ENCODE results near the gene ZNF691.
"Not testable (repeated sequence)": the region's sequence is repeated elsewhere in the genome, so short reads cannot be mapped to it uniquely, and the experiment has no call there.

The ZNF691 gene

GRCh38 chr1:42846257-42847110, at the start of gene ZNF691:
Gene ZNF691, plus strand, starts transcription at chr1:42846613. Its CDS starts 3,046 bp downstream, at chr1:42849659.
- DNase-seq (ENCODE audit: low read depth), result peak; percentile 55

GRCh38 chr1:42797414-42797813, 49.0 kb upstream of the ZNF691 start:
- DNase-seq (ENCODE audit: low read depth), result no peak

GRCh38 chr1:42797979-42798378, 48.4 kb upstream of the ZNF691 start:
- no peak for DNase-seq (ENCODE audit: low read depth)

- no peak for DNase-seq (ENCODE audit: low read depth)
Measured at GRCh38 chr1:42801832-42802473, 44.5 kb upstream of the ZNF691 start.

- no peak for DNase-seq (ENCODE audit: low read depth)
Measured at GRCh38 chr1:42806171-42806570, 40.2 kb upstream of the ZNF691 start.

GRCh38 chr1:42806593-42806992, 39.8 kb upstream of the ZNF691 start:
- DNase-seq (ENCODE audit: low read depth), result no peak

- no peak for DNase-seq (ENCODE audit: low read depth)
Measured at GRCh38 chr1:42807056-42807668, 39.3 kb upstream of the ZNF691 start.

GRCh38 chr1:42814815-42815214, 31.6 kb upstream of the ZNF691 start:
- DNase-seq (ENCODE audit: low read depth), result not testable (repeated sequence)

- no peak for DNase-seq (ENCODE audit: low read depth)
Measured at GRCh38 chr1:42815941-42816584, 30.4 kb upstream of the ZNF691 start.

GRCh38 chr1:42816585-42817439, 29.6 kb upstream of the ZNF691 start, which contains the start of the genes ERMAP and SVBP:
Gene ERMAP, plus strand, starts transcription at chr1:42817122. Its CDS starts 13,327 bp downstream, at chr1:42830449.
Gene SVBP, minus strand, starts transcription at chr1:42817397. Its CDS starts 853 bp downstream, at chr1:42816544.
- peak; percentile 97 for DNase-seq (ENCODE audit: low read depth)

GRCh38 chr1:42817440-42817767, 29.0 kb upstream of the ZNF691 start:
- no peak for DNase-seq (ENCODE audit: low read depth)

- DNase-seq (ENCODE audit: low read depth), result no peak
Measured at GRCh38 chr1:42817976-42818375, 28.4 kb upstream of the ZNF691 start.

GRCh38 chr1:42820813-42821212, 25.6 kb upstream of the ZNF691 start:
- no peak for DNase-seq (ENCODE audit: low read depth)

- no peak for DNase-seq (ENCODE audit: low read depth)
Measured at GRCh38 chr1:42821690-42822089, 24.7 kb upstream of the ZNF691 start.

GRCh38 chr1:42822800-42823392, 23.5 kb upstream of the ZNF691 start:
- no peak for DNase-seq (ENCODE audit: low read depth)

- DNase-seq (ENCODE audit: low read depth), result no peak
Measured at GRCh38 chr1:42824481-42825035, 21.9 kb upstream of the ZNF691 start.

- no peak for DNase-seq (ENCODE audit: low read depth)
Measured at GRCh38 chr1:42825036-42825851, 21.2 kb upstream of the ZNF691 start.

GRCh38 chr1:42830631-42831030, 15.8 kb upstream of the ZNF691 start:
- no peak for DNase-seq (ENCODE audit: low read depth)

GRCh38 chr1:42831273-42831672, 15.1 kb upstream of the ZNF691 start:
- DNase-seq (ENCODE audit: low read depth), result no peak
